ENCODE data around the gene ITGB4. TPM values are rescaled to one million over a fixed set of nuclear protein-coding genes. Genes with fewer than 3 reads are reported as not detected.

ITGB4 gene
- total and polyA plus RNA-seq, 2 experiments from 2014 or later: 6.1 to 9.7 TPM

DNA sequence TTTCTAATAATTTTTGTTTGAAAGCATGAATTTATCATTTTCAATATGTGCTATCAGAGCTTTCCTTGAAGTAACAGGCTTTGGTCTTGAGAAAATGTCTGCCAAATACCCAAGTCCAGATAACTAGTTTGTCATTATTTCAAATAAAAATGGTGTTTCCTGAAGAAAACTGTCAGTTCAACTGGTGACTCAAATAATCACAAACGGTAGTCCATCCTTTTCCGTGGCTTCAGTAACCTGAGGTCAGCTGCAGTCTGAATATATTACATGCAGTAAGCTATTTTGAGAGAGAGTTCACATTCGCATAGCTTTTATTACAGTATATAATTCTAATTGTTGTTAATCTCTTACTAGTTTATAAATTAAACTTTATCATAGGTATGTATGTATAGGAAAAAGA is 44.8 kb upstream of the ITGB4 start:
- Histone ChIP-seq H4K20me1 (replicated peaks; ENCODE audit: insufficient read depth) (peaks cover 14% of the 10 kb centered on the region), H2AFZ (no peak overlapping the region), H3K27me3 (ENCODE audit: insufficient read depth) (no peaks in the 10 kb centered on the region), H3K4me2 (no peak overlapping the region), H3K27ac (ENCODE audit: low read depth) (no peak overlapping the region), H3K79me2 (replicated peaks; ENCODE audit: insufficient read depth) (peaks cover 48% of the 10 kb centered on the region), H3K9me2 (ENCODE audit: insufficient read depth) (no peaks in the 10 kb centered on the region), H3K36me3 (ENCODE audit: insufficient read depth) (peaks cover 7% of the 10 kb centered on the region; the same call in 1 of the 2 replicates), H3K4me1 (ENCODE audit: insufficient read depth) (no peaks in the 10 kb centered on the region), H3F3A (replicated peaks; ENCODE audit: low read depth) (peaks cover 2% of the 10 kb centered on the region; the same call in 1 of the 2 replicates), H3K4me3 (no peak overlapping the region)
- H3K4me1 Mint-ChIP-seq: no peaks in the 10 kb centered on the region
- H3K36me3 Mint-ChIP-seq (ENCODE audit: low read depth): peaks cover 47% of the 10 kb centered on the region; the same call in 2 of the 3 replicates
- H3K4me3 Mint-ChIP-seq: no peak overlapping the region
- DNase-seq (ENCODE audit: low spot score) (no peak), ATAC-seq (no peak)
- TF ChIP-seq ETS1 (IDR thresholded peaks at IDR 0.05) (no peak), CREB1 (CRISPR knock-in tag; IDR thresholded peaks at IDR 0.05; ENCODE audit: low read depth) (no peak), ZNF114 (CRISPR knock-in tag; IDR thresholded peaks at IDR 0.05) (no peak), STAT1 (IDR thresholded peaks at IDR 0.05; ENCODE audit: unreplicated experiment) (no peak), REST (IDR thresholded peaks at IDR 0.05; ENCODE audit: unreplicated experiment) (no peak), EZH2 (IDR thresholded peaks at IDR 0.05; ENCODE audit: low read depth, unreplicated experiment) (no peak), ZNF462 (CRISPR knock-in tag; IDR thresholded peaks at IDR 0.05) (no peak), POLR2AphosphoS5 (IDR thresholded peaks at IDR 0.05; ENCODE audit: low read depth) (no peak), NANOG (IDR thresholded peaks at IDR 0.05; ENCODE audit: borderline replicate concordance) (no peak), CTCF (conservative IDR thresholded peaks at IDR 0.05; ENCODE audit: low read depth in 2 of 2) (no peak), EZH2phosphoT487 (IDR thresholded peaks at IDR 0.05; ENCODE audit: unreplicated experiment) (no peak), JUNB (IDR thresholded peaks at IDR 0.05; ENCODE audit: unreplicated experiment) (no peak), ZNF331 (CRISPR knock-in tag; IDR thresholded peaks at IDR 0.05; ENCODE audit: low read depth) (no peak)
- H3K9me3 Mint-ChIP-seq: no peaks in the 10 kb centered on the region
- peaks cover 5% of the 10 kb centered on the region for H3K27me3 Mint-ChIP-seq (ENCODE audit: insufficient read depth, low read depth, poor library complexity)
- H3K27ac Mint-ChIP-seq: no peak overlapping the region

Measured in GM23338 (cell line).